LNCaP clone FGC (cell line): Measurements from ENCODE around the gene NHLH1.

Experiments
- DNase-seq: peaks from one replicate; pipeline ENCODE4 v3.0.0-alpha.2; 2011; ENCODE audit warnings: low read depth
- H3K4me3 ChIP-seq: 2 replicates; pipeline ENCODE4 v1.5.1; 2011; ENCODE audit warnings: mild to moderate bottlenecking, low read depth, low read length, control low read depth
- TF ChIP-seq, protein P1 (sequence below): IDR thresholded peaks from 2 replicates; pipeline ENCODE4 v1.5.1; 2012; ENCODE audit warnings: mild to moderate bottlenecking; ENCODE audit not compliant: control insufficient read depth, insufficient read depth; ENCODE audit errors: extremely low read depth

The NHLH1 gene

GRCh38 chr1:160344936-160345335 is 21.9 kb upstream of the NHLH1 start:
- no peak for DNase-seq
- no peak overlapping the region for H3K4me3 ChIP-seq
- TF ChIP-seq, protein P1, sequence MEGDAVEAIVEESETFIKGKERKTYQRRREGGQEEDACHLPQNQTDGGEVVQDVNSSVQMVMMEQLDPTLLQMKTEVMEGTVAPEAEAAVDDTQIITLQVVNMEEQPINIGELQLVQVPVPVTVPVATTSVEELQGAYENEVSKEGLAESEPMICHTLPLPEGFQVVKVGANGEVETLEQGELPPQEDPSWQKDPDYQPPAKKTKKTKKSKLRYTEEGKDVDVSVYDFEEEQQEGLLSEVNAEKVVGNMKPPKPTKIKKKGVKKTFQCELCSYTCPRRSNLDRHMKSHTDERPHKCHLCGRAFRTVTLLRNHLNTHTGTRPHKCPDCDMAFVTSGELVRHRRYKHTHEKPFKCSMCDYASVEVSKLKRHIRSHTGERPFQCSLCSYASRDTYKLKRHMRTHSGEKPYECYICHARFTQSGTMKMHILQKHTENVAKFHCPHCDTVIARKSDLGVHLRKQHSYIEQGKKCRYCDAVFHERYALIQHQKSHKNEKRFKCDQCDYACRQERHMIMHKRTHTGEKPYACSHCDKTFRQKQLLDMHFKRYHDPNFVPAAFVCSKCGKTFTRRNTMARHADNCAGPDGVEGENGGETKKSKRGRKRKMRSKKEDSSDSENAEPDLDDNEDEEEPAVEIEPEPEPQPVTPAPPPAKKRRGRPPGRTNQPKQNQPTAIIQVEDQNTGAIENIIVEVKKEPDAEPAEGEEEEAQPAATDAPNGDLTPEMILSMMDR = no peak

GRCh38 chr1:160346463-160346862 is 20.4 kb upstream of the NHLH1 start:
- no peak for DNase-seq
- TF ChIP-seq, protein P1 = no peak
- H3K4me3 ChIP-seq = no peak overlapping the region

DNA sequence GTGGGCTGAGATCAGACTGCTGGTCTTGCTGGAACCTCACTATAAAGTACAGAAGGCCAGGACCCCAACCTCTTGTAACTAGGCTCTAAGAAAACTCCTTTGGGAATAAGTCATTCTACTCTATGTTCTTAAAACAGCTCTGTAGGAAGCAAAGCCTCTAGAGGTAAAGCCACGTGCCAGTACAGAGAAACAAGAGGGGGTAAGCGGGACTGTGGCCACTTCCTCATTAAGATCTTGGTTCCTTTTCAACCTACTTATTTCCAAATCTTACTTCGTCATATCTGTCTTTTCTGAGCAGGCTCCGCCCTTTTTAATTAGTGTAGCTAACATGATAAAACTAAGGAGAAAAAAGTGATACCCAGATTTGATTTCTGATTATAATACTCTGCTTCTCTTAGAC is 19.9 kb upstream of the NHLH1 start:
- no peak overlapping the region for H3K4me3 ChIP-seq
- DNase-seq = no peak
- TF ChIP-seq, protein P1 = no peak

DNA sequence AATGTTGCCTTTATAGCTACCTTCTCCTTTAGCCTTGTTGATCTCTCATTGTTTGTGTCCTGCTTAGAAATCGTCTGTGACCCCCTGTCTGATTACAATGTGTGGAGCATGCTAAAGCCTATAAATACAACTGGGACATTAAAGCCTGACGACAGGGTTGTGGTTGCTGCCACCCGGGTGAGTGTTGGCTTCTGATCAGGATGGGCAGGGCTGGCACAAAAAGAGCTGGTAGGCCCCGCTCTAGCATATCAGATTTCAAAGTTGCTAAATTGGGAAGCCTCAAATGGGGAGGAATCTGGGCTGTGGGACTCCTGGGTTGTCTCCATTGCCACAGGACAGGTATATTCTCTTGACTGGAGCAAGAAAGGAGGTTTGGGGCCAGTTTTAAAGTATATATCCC is 15.2 kb upstream of the NHLH1 start:
- TF ChIP-seq, protein P1 = no peak
- H3K4me3 ChIP-seq = no peak overlapping the region
- DNase-seq = no peak

DNA sequence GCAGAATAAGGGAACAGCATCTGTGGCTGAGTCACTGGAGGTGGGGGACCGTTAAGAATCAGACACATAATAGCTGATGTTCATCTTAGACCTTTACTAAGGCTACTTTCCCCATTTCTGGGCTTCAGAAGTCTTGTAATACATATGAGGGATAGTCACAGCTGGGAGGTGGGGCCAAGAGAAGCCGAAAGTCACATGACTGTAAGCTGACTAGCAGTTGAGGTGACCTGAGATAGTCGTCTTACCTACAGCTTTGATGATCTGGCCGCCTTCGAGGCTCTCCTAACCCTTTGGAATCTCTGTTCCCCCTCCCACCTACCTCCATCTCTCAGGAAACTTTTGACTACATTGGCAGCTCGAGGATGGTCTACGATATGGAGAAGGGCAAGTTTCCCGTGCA is 14.3 kb upstream of the NHLH1 start:
- TF ChIP-seq, protein P1 = no peak
- H3K4me3 ChIP-seq = no peak overlapping the region
- DNase-seq = no peak

DNA sequence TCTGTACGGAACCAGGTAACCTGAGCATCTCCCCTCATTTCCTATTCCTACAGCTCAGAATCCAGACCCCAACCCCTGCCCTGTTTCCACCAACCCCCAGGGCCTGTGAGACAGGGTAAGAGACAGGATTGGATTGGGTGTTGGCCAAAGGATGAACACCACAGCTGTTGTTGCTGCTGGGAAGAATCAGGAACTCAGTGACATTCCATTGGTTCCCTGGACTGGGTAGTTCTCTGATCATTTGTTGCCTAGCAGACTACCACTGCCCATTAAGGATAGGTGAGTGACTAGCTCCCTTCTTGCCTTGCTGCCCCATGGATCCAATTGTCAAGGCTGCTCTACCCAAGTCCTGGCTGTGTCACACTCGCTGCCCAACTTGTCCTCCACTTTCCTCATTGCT is 13.6 kb upstream of the NHLH1 start:
- no peak for DNase-seq
- H3K4me3 ChIP-seq = no peak overlapping the region
- TF ChIP-seq, protein P1 = no peak

DNA sequence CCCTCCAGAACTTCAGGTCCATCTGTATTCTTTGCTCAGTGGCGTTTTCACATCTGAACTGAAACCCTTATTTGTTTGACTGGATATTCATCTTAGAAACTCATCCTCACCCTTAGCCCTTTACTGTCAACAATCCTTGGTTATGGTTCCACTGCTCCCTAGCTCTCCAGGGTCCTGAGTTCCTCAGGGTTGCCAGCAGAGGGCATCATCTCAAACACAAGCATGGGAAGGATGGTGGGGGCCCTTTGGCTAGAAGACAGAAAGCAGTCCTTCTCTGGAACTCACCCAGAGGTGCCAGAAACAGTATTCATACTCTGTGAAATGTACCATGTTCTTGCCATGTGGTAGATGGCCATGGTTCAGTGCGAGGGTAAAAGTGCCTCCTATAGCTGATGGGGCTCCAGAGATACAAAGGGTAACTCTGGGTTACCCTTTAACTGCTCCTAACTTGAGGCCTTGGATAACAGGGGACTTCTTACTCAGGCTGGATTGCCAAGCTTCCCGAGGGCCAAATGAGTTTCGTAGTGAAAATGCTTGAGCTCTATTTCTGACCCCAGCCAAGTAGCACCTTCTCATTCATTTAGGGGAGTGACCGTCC is 12.4 kb upstream of the NHLH1 start:
- no peak for DNase-seq
- TF ChIP-seq, protein P1 = peak; percentile 51
- no peak overlapping the region for H3K4me3 ChIP-seq
